RKO (cell line): ENCODE data around the gene EVX1.

Source experiments
- DNase-seq: peaks from one replicate; pipeline ENCODE4 v3.0.0-alpha.2; 2016; ENCODE audit warnings: low spot score

EVX1 gene

DNA sequence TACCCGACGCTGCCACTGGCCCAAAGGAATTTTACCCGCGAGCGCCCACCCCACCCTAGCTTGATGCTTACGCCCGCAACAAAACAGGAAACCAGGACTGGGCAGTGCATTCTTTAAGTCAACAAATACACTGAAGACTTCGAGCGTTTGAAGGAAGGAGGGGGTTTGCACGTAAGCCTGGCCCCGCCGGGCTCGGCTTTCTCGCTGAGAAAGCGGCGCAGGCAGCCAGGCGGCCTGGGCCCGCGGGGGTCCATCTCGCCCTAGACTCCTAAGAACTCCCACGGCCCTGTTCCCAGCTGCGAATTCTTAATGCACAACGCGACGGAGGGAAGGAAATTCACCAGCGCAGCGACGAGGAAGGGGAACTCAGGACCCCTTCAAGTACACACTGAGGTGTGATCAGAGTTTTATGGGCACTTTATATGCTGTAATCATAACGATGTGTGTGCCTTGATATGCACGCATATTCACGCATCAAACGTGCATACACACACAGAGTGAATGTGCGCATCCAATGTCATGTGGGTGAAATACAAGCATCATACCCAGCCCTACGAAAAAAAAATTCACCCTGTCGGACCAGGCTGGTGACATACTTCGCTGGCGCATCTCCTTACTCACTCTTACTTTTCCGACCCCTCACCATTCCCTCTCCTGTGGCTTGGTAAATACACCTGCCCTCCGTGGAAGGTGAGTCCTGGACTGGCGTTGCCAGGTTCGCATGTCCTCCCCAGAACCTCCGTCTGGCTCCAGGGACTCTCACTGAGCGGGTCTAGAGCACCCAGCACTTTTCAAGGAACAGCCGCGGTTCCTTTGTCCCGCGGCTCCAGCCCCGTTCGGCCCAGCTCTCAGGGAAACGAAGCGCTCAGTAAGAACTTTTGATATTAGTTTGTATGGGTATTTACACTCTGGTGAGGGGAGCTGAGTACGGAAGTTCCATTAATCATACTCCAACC is 37.0 kb upstream of the EVX1 start:
- DNase-seq, result no peak

DNA sequence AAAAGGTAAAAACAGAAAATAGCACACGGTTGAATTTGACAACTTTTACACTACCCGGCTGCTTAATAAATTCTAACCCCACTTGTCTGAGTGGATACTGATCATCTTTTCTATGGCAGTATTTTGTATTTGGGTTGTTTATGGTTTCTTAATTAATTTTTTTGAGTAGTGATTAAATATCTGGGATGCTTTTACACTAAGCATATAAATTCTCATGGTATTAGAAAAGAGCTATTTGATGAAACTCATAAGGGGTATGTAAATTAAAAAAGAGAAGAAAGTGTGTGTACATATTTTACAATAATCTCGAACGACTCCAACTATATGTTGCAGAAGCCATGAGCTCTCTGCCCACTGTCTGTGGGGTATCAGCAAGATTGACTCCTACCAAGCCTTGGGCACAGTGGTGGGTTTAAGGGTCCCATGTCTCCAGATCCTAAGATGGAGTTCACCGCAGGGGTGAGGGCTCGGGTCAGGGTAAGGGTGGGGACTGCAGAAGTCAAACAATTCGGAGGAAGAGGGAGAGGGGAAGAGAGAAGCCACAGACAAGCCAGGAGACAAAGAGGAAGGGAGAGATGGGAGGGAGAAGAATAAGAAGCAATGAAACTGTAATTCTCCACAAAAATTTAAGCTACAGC is 35.1 kb upstream of the EVX1 start:
- no peak for DNase-seq

DNA sequence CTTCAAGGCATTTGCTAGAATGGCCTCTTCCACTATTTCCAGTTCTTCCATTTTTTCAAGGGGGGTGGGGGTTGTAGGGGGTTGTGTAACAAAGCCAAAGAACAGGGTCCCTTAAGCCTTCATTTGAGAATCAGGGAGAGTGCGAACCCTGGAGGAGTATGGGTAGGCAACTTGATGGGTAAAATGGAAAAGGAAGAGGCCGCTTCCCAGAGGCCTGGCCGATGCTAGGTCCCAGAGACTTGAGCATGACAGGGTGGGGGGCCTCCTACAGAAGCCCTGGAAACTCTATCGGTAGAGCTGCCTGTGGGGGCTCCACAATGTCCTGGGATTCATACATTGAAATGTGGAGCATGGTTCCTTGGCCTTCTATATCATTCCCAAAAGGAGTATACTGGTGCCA is 33.6 kb upstream of the EVX1 start:
- no peak for DNase-seq

DNA sequence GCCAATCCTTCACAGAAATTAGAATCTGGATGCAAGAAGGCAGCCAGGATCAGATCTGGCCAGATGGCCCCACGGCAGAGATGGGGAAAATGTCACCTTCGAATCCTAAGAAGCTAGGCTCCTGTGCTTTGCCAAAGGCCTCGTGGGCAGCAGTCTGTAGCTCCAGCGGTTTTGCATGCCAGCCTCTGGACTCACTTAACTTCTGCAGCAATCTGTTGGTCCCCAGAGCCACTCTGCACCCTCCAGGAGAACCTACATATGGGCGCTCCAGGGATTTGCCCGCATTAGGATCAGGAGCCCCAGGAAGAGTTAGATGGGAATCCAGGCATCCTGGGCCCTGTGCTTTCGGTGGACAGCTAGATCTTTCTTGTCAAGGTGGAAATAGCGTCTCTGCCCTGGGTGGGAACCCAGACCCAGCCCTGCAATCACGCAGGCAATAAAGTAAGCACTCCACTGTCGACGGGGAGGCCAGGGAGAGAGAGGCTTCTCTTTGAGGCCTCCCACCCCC is 32.6 kb upstream of the EVX1 start:
- no peak for DNase-seq

DNA sequence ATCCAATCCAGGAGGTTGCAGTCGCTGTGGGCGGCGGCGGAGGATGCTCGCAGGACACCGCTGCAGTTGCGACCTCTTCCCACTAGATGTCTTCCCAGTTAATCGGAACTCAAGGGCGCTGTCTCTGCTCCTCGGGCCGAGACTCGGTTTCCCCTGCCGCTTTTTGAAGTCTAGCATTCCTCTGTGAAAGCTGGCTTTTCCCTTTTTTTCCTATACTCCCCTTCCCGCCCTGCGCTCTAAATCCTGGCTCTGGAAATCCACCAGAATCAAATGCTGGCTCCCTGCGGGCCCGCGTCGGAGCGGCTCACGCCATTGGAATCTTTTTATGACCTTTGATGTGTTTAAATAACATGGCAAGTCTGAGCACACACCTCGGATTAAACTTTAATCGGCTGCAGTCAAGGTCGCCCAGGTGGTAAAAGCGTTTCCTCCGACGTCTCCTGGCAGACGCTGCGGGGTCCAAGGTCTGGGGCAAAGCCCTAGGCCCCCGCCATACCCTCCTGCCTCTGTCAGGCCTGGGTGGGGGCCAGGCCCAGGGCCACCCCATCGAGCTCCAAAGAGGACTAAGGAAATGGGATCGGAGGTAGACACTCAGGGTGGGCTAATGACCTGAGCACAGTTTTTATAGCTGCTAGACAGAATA is 32.0 kb upstream of the EVX1 start:
- DNase-seq, result peak; percentile 46

DNA sequence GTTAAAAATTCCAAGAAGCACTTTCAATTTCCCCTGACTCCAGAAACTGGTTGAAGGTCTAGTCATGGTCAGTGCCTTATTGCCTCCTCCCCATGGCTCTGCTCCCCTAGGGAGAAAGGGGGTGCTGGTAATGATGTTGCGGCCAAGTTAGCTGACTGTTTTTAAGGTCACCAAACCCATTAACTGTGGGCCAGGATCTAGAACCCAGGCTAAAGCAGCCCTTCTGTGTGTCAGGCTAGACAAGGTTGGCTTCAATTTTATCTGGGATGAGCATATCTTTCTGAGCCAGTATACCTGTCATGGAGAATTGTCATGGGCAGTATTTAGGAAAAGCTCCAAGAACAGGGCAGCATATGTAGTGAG is 31.5 kb upstream of the EVX1 start:
- DNase-seq, result no peak

DNA sequence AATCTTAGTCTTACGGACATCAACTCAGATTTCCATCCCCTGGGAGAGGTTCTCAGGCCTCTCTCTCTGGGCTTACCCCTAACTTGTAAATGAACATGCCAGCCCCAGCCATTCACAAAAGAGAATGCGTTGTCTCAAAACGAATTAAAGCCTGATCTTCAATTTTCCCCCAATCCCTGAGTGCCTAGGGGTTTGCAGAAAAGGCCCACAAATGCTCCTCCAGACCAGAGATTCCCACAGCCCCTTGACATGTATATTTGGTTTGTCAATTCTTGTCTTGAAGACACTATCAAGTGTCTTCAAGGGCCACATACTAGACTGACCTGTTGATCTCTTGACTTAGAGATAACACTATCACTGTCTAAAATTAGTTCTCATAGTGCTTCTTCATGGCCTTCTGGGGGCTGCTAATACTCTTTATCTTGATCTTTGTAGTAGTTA is 30.8 kb upstream of the EVX1 start:
- no peak for DNase-seq

DNA sequence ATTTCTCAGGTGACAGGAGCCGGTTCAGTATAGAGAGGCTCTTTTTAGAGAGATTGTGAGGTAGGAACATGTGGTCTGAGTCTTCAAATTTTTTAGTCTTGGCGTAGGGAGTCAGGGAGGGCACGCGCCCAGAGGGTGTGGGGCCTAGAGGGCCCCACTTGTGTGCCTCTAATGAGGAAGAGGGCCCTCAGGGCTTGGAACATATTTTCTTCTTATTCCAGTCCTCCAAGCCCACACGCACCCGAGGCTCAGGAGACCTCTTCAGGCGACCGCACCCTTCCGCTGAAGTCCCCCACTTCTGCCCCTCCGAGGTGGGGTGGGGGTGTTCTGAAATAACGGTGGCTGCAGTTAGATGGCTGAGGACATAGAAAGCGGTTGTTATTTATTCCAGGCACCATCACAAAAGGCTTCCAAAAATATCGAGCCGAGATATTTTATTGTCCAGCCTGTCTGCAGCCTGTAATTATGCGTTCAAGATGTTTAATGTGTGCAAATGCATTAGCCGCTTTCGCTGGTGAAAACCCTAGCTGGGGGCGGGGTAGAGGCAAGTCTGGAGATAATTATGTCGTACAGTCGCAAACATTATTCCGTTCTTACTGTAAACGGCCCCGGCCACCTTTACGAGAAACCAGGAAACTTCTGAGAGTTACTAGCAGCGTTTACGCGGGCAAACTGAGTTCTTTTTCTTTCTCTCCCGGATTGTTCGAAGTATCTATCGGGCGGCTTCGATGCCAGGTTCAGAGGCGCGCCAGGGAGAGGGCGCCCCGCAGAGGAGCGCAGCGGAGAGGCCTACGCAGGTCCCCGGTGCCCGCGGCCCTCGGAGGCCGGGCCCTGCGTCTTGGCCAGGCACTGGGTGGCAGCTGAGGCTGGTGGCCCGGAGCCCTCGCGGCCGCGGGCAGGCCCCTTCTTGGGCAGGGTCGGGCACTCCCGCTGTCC is 29.8 kb upstream of the EVX1 start:
- no peak for DNase-seq

DNA sequence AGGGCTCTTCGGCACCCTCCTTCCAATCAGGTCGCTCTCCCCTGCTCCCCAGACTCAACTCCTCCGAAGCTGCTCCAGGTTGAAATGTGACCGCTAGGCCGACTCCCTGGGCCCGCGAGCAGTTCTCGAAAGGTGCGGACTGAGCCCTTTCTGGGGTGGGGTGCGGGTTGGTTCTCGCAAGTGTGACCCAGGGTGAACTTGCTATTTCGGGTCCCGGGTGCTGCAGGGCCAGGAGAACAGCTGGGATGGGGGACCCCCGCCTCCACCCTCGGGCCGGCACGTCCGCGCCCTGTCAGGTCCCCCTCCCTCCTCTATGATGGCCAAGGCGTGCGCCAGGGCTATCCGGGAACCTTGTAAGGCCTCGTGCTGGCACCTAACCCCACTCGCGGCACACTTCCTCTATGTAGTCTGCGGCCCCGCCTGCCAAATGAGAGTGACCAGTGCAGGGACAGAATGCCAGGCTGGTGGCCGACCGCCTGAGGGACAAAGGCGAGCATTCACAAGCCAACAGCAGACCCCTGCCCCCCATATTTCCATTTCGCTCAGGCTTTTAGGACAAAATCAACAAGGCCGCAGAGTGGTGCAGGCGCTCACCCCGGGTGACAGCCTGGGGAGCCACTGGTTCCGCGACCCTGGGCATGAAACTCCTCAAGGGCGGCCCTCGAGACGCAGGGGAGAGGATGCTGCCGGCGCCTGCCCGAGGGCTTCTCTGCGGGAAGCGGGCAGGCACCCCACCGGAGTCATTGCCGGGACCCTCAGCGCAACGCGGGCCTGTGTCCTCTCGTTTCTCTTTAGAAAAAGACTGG is 29.0 kb upstream of the EVX1 start:
- no peak for DNase-seq

DNA sequence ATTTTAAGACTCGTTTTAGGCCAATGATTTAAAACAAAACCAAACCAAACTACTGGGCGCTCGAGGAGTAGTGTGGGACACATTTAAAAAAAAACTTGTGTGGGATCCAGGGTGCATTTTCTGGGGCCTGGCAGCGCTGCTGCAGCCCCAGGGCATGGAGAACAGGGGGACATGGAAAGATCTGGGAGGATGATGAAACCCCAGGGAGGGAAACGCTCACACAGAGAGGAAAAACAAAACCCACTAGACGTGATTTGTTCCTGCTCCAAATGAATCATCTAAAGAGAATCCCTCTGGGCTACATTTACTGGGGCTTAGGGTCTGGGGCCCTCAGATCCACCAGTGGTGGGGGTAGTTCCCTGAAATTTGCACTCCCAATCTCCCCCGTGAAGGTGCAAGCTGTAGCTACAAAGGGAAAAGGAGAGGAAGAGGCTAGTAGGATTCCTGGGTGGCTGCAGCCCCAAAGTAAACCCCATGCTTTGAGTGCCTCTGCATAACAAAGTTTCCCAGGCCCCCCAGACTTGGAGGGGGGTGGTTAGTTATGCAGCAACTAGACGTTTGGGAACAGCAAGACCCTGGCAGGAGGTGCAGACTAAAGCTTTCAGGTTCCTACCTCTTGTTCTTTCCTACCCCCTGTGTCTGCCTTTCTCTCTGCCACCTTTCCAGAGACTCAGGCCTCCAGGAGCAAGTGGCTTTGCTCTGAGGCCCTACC is 28.2 kb upstream of the EVX1 start:
- no peak for DNase-seq

DNA sequence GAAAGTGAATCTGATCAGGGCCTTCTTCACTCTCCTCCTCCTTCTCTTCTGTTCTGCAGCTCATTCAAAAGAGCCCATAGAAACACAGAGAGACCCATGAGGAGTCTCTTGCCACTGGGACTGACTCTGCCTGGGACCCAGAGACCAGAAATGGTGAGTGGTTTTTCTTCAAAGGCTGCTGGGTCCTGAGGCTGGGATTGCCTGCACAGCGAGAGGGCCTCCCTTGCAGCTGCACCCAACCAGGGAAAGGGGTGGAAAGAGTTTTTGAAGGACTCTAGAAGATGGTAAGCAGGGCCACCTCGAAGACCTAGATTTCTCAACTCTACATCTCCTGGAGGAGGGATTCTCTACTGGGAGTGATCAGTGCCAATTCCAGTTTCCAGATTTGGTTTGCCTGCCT is 27.2 kb upstream of the EVX1 start:
- DNase-seq, result no peak

DNA sequence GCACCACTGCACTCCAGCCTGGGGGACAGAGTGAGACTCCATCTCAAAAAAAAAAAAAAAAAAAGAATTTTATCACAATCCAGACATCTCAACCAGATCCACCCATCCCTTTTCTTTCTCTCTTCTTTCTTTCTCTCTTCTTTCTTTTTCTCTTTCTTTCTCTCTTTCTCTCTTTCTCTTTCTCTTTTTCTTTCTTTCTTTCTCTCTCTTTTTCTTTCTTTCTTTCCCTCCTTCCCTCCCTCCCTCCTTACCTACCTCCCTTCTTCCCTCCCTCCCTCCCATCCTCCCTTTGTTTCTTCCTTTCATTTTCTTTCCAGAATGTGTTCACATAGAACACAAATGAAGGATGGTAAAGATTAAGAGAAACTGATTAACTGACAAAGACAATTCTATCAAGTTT is 24.7 kb upstream of the EVX1 start:
- no peak for DNase-seq

DNA sequence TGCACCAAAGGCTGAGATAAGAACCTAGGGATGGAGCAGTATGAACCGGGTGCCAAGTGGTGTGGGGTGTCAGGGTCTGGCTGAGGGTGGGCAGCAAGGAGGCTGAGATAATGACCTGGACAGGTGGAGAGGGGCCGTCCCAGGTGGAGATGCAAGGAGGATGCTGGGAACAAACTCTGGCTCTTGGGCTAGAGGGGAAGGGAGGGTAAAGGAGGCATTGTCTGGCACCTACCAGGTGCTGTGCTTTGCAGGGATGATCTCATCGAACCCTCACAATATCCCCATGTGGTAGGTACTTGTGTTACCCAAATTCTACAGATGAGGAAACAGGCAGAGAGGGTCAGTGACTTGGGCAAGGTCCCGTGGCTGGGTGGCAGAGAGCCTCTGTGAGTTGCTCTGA is 22.8 kb upstream of the EVX1 start:
- DNase-seq, result no peak

DNA sequence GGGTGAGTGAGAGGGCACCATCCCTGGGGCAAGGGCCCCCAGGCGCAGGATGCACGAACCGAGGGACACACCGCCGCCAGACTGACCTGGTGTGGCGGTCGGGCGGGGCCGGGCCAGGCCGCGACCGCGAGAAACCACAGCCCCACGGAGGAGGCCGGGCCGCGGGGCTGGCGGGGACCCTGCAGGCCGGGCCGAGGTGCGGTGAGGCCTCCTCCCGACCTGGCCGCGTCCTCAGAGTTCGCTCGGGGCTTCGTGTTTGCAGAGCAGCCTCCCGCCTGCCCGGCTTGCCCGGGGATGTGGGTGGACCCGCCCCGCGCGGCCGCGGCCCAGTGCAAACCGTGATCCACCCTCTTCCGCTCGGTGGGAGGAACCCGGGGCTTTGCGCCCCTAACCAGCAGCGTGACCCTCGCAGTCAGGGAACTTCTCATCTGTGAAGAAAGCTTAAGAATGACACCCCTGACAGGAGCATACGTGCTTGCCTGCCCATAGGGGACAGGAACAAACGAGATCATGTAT is 22.1 kb upstream of the EVX1 start:
- no peak for DNase-seq

DNA sequence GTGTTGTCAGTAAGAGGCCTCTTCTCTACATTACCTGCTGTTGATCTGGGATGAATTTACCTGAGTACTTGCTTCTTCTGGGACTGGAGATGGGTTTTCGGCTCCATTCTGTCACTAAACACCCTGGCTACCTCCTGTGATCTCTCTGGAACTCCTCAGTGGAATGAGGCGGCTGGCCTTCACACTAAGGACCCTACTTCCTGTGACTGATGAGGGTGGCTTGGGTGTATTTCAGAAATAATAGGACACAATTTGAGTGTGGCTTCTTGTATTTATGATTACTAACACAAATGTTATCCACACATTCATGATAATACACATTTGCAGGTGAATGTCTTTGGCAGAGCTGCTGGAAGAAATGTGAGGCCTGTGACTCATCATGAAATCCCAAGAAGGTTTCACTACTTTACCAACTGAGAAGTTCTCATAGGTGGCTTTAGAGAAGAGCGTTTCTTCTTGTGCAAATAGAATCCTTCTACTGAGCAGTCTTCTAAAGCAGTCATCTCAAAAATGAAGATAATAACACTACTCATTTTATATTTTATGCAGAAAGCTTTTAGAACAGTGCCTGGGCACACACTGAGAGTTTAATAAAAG is 21.3 kb upstream of the EVX1 start:
- no peak for DNase-seq

DNA sequence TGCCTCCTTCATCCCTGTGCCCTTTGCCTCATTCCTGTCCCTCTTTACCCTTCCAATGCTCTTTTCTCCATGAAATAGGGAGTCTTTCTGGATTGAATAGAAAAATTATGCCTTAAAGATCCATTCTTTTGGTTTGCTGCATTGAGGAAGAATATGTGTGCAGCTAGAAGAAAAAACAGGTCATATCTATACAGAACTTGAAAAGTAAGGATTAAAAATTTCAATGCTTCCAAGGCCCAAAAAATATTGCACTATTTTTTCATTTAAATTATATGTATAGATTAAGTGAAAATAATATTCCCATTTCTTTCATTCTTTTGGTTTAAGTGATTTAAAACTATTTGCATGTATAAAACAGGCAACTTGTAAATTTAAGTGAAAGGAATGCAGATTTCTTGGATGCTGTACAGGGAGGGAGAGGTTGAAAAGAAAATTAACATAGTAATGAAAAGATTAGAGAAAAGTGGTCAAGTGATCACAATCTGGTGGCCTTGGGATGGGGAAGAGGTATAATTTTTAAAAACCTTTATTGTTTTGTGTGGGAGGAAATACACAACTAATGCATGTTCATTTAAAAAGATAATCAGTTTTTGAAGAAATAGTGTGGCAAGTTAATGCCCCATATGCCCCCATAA is 18.5 kb upstream of the EVX1 start:
- DNase-seq, result no peak

DNA sequence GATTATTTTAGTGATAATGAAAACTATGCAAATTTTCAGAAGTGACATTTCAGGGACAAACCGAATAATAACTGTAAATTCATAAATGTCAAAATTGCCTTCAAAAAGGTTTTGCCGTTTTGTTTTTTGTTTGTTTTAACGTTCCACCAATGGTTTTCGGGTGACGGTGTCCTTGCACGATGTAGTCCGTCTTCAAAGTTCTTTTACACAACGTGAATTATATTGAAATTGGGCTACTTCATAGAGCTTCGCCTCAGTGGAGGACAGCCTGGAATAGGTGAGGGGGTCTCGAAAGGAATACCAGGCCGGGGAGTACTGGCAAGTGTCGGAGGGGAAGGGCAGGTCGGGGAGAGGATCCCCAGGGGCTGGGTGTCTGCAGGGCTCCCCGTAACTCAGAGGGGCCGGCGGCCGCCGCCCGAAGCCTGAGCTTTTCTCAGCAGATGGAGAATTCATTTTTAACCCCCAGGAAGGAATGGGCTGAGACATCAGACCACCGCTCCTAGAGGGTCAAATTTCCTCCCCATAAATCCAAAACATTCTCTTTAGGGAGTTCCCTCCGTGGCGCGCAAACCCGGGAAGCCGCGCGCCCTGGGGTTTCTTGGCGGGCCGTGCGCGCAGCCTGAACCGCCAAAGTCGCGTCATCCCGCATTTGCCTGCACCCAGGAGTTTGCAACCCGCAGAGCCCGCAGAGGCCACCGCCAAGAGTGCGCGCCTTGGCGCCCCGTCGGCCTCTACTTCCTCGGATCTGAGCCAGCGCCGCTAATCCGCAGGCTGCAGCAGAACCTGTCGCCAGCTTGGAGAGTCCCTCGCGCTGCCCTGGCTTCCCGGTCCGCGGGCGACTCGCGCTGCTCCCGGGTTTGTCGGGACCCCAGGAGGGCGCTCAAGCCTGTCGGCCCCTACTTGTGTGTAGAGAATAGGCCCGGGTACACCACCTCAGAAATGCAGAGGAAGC is 17.3 kb upstream of the EVX1 start:
- no peak for DNase-seq

DNA sequence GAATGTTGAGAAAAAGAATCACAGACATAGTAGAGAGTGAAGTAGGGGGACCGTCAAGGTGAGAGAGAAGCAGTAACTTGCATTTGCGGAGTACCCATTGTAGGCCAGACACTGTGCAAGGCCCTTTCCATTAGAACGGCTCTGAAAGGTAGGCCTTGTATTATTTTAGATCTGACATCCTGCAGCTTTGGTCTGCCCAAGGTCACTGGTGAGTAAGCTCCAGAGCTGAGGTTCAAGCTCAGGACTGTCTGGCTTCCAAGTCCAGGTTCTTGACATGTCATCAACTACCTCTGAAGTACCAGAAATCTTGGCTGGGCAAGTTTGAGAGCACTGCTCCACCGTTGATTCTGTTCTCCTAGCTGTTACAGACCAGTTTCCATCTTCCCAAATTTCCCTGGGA is 13.2 kb upstream of the EVX1 start:
- no peak for DNase-seq
